Endothelial cell (in vitro differentiated cells): Measurements from ENCODE around the gene ZFP92. TPM values are rescaled to one million over a fixed set of nuclear protein-coding genes. Genes with fewer than 3 reads are reported as not detected.

Source experiments
- DNase-seq: peaks from one replicate; pipeline ENCODE4 v3.0.0; 2021; ENCODE audit warnings: low spot score
- H3K27ac Mint-ChIP-seq: one replicate; pipeline ENCODE4 v1.8.0; 2021; ENCODE audit warnings: mixed read lengths, inconsistent platforms; ENCODE audit not compliant: unreplicated experiment
- H3K27me3 Mint-ChIP-seq: one replicate; pipeline ENCODE4 v1.8.0; 2021; ENCODE audit warnings: mild to moderate bottlenecking, moderate library complexity, mixed read lengths, inconsistent platforms; ENCODE audit not compliant: unreplicated experiment
- H3K36me3 Mint-ChIP-seq: one replicate; pipeline ENCODE4 v1.8.0; 2021; ENCODE audit warnings: mild to moderate bottlenecking, low read depth, mixed read lengths, inconsistent platforms; ENCODE audit not compliant: unreplicated experiment
- H3K4me1 Mint-ChIP-seq: one replicate; pipeline ENCODE4 v1.8.0; 2021; ENCODE audit warnings: mild to moderate bottlenecking, mixed read lengths, inconsistent platforms; ENCODE audit not compliant: unreplicated experiment
- H3K4me3 Mint-ChIP-seq: one replicate; pipeline ENCODE4 v1.8.0; 2021; ENCODE audit warnings: mild to moderate bottlenecking, mixed read lengths, inconsistent platforms; ENCODE audit not compliant: unreplicated experiment
- H3K9me3 Mint-ChIP-seq: one replicate; pipeline ENCODE4 v1.8.0; 2021; ENCODE audit warnings: mixed read lengths, inconsistent platforms; ENCODE audit not compliant: unreplicated experiment
- CTCF ChIP-seq: fragments of 200-600 bp; sonication (generic); IDR thresholded peaks from one replicate; pipeline ENCODE4 v1.5.0; 2021; ENCODE audit warnings: antibody characterized with exemption; ENCODE audit not compliant: unreplicated experiment
- total RNA-seq: library from RNA; stranded (reverse); fragmentation: NEBNext Ultra II Directional; extraction: Animal tissue kit (Norgen Biotek cat#: 25700); gene quantifications from one replicate; pipeline ENCODE4 v1.2.1, GENCODE V29; 2021; ENCODE audit not compliant: unreplicated experiment

Gene ZFP92
- total RNA-seq, 1 donor from 2014 or later: 0.49 TPM

GRCh38 chrX:153457827-153458466 is 46.7 kb downstream of the ZFP92 start:
- Mint-ChIP-seq H3K4me1 (no peaks in the 10 kb centered on the region), H3K36me3 (peaks cover 6% of the 10 kb centered on the region), H3K27me3 (peaks cover 8% of the 10 kb centered on the region), H3K27ac (no peak overlapping the region), H3K4me3 (no peak overlapping the region), H3K9me3 (no peaks in the 10 kb centered on the region)
- no peak for TF ChIP-seq CTCF
- no peak for DNase-seq

DNA sequence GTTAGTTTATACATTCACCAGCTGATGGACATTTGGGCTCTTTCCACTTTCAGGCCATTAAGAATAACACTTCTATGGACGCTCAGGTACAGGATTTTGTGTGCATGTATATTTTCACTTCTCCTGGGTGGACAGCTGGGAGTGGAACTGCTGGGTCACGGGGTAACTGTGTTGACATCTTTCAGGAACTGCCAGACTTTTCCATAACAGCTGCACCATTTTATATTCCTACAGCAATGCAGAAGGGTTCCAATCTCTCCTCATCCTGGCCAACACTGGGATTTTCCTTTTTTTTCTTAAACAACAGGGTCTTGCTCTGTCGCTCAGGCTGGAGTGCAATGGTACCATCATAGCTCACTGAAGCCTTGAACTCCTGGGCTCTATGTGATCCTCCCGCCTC is 47.2 kb downstream of the ZFP92 start:
- no peak for TF ChIP-seq CTCF
- no peak overlapping the region for H3K27ac Mint-ChIP-seq
- DNase-seq: no peak
- H3K27me3 Mint-ChIP-seq: peaks cover 8% of the 10 kb centered on the region
- peaks cover 6% of the 10 kb centered on the region for H3K36me3 Mint-ChIP-seq
- H3K9me3 Mint-ChIP-seq: no peaks in the 10 kb centered on the region
- H3K4me3 Mint-ChIP-seq: no peak overlapping the region
- H3K4me1 Mint-ChIP-seq: no peaks in the 10 kb centered on the region

DNA sequence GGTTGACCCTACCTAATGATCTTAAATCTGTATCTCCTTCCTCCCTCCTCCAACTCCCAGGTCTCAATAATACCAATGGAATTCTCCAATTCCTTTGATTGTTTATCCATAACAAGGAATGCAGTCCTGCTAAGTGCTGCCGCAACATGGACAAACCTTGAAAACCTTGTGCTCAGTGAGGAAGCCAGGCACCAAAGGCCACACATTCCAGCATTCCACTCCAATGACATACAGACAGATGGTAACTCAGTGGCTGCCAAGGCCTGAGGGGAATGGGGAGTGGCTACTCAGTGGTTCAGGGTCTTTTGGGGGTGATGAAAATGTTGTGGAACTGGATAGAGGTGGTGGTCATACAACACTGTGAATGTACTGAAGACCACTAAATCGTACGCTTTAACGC is 48.7 kb downstream of the ZFP92 start:
- H3K27ac Mint-ChIP-seq: no peak overlapping the region
- no peak for TF ChIP-seq CTCF
- no peak for DNase-seq
- no peak overlapping the region for H3K4me3 Mint-ChIP-seq
- peaks cover 6% of the 10 kb centered on the region for H3K36me3 Mint-ChIP-seq
- H3K4me1 Mint-ChIP-seq: no peaks in the 10 kb centered on the region
- peaks cover 8% of the 10 kb centered on the region for H3K27me3 Mint-ChIP-seq
- no peaks in the 10 kb centered on the region for H3K9me3 Mint-ChIP-seq

DNA sequence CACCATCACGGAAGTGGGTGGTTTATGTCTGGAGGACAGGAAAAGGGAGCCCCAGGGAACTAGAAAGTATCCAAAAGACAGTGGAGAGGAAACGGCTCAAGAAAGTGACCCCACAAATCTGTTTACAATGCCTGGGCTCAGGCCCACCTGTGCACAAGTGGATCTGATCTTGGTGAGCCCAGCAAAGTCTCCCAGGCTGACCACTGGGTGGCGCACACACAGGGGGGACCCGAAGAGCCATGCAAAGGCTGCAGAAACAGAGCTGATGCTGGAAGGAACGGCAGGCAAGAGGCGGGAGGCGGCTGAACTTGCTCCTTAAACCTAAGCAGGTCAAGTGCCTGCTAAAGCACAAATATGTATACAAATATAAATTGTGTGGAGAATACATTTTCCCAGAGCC is 49.6 kb downstream of the ZFP92 start:
- peak; percentile 67 for DNase-seq
- Mint-ChIP-seq H3K36me3 (peaks cover 6% of the 10 kb centered on the region), H3K4me1 (no peaks in the 10 kb centered on the region), H3K27me3 (peaks cover 8% of the 10 kb centered on the region), H3K4me3 (no peak overlapping the region), H3K9me3 (no peaks in the 10 kb centered on the region), H3K27ac (no peak overlapping the region)
- TF ChIP-seq CTCF: peak; percentile 62

Other genes starting within 250 kb of the ZFP92 start
- not detected for gene MAGEA1, start 232.2 kb upstream of the ZFP92 start, total RNA-seq
- not detected for gene PNMA6F, start 89.7 kb upstream of the ZFP92 start, total RNA-seq
- 14.4 TPM for gene ZNF275, start 77.3 kb upstream of the ZFP92 start, total RNA-seq
- not detected for gene PNMA6E, start 10.1 kb upstream of the ZFP92 start, total RNA-seq
- gene TREX2, start 34.6 kb downstream of the ZFP92 start, total RNA-seq: 1.5 TPM
- gene HAUS7, start 59.1 kb downstream of the ZFP92 start, total RNA-seq: 27.7 TPM
- 393 TPM for gene BGN, start 83.5 kb downstream of the ZFP92 start, total RNA-seq
- gene ATP2B3, start 106.2 kb downstream of the ZFP92 start, total RNA-seq: 0.10 TPM
- 15.3 TPM for gene CCNQ, start 187.7 kb downstream of the ZFP92 start, total RNA-seq
- not detected for gene DUSP9, start 235.7 kb downstream of the ZFP92 start, total RNA-seq